ENCODE measurements around the gene MIPEP.
"Not testable (repeated sequence)": the region's sequence is repeated elsewhere in the genome, so short reads cannot be mapped to it uniquely, and the experiment has no call there.

Gene MIPEP

GRCh38 chr13:23889615-23890607 lies 711 bp upstream of the MIPEP start:
- DNase-seq (ENCODE audit: low read depth): no peak

GRCh38 chr13:23884361-23884760 lies 4.8 kb downstream of the MIPEP start:
- DNase-seq (ENCODE audit: low read depth): not testable (repeated sequence)

- no peak for DNase-seq (ENCODE audit: low read depth)
These were observed 5.9 kb downstream of the MIPEP start for GRCh38 chr13:23883255-23883654.

- not testable (repeated sequence) for DNase-seq (ENCODE audit: low read depth)
These were observed 7.8 kb downstream of the MIPEP start for GRCh38 chr13:23881402-23881800.

- not testable (repeated sequence) for DNase-seq (ENCODE audit: low read depth)
These were observed 8.5 kb downstream of the MIPEP start for GRCh38 chr13:23880493-23881401.

- no peak for DNase-seq (ENCODE audit: low read depth)
These were observed 11.9 kb downstream of the MIPEP start for GRCh38 chr13:23877286-23877685.

GRCh38 chr13:23876265-23876664 lies 12.9 kb downstream of the MIPEP start:
- no peak for DNase-seq (ENCODE audit: low read depth)

GRCh38 chr13:23871616-23872220 lies 17.5 kb downstream of the MIPEP start:
- DNase-seq (ENCODE audit: low read depth): no peak

GRCh38 chr13:23870356-23871140 lies 18.7 kb downstream of the MIPEP start:
- no peak for DNase-seq (ENCODE audit: low read depth)

GRCh38 chr13:23868521-23868920 lies 20.7 kb downstream of the MIPEP start:
- no peak for DNase-seq (ENCODE audit: low read depth)

- no peak for DNase-seq (ENCODE audit: low read depth)
These were observed 22.1 kb downstream of the MIPEP start for GRCh38 chr13:23867027-23867491.

GRCh38 chr13:23866420-23867026 lies 22.7 kb downstream of the MIPEP start:
- no peak for DNase-seq (ENCODE audit: low read depth)

GRCh38 chr13:23865906-23866305 lies 23.3 kb downstream of the MIPEP start:
- DNase-seq (ENCODE audit: low read depth): no peak

GRCh38 chr13:23865026-23865425 lies 24.2 kb downstream of the MIPEP start:
- no peak for DNase-seq (ENCODE audit: low read depth)

- no peak for DNase-seq (ENCODE audit: low read depth)
These were observed 27.9 kb downstream of the MIPEP start for GRCh38 chr13:23861310-23861709.

GRCh38 chr13:23859904-23860303 lies 29.3 kb downstream of the MIPEP start:
- no peak for DNase-seq (ENCODE audit: low read depth)

- no peak for DNase-seq (ENCODE audit: low read depth)
These were observed 29.7 kb downstream of the MIPEP start for GRCh38 chr13:23859455-23859854.

- no peak for DNase-seq (ENCODE audit: low read depth)
These were observed 30.7 kb downstream of the MIPEP start for GRCh38 chr13:23858546-23858945.

GRCh38 chr13:23856008-23856750 lies 33.0 kb downstream of the MIPEP start:
- no peak for DNase-seq (ENCODE audit: low read depth)

- no peak for DNase-seq (ENCODE audit: low read depth)
These were observed 33.8 kb downstream of the MIPEP start for GRCh38 chr13:23855360-23855759.

Data from HS-27A (cell line).